HepG2 (cell line): ENCODE measurements around the gene DPF1. TPM values are rescaled to one million over a fixed set of nuclear protein-coding genes. Genes with fewer than 3 reads are reported as not detected.

ENCODE experiments used
- ATAC-seq: fragments of 200-7000 bp; cut with Tn5 transposase; 3 replicates; pipeline ENCODE4 v1.9.1; 2020; ENCODE audit warnings: mild to moderate bottlenecking, moderate library complexity
- BruUV-seq: library from RNA; stranded (reverse); fragments of 400-500 nt; replicated peaks from 2 replicates; lab custom pipeline; 2021; lab: Mats Ljungman, UMichigan
- CTCF ChIA-PET: fragments of 300-600 bp; formaldehyde crosslinking; extraction: SDS; loops from one replicate; lab custom pipeline; 2021; ENCODE audit warnings: low total read pairs, inconsistent platforms, low intra/inter-chr PET ratio; lab: Yijun Ruan, JAX
- POLR2A ChIA-PET: fragments of 350-600 bp; sonication (Branson Sonifier 250); formaldehyde crosslinking; loops from one replicate; lab custom pipeline; 2020; ENCODE audit warnings: antibody characterized with exemption, inconsistent platforms; lab: Yijun Ruan, JAX
- DNase-seq: peaks from one replicate; pipeline ENCODE4 v3.0.0-alpha.2; 2015; ENCODE audit warnings: low spot score
- FAIRE-seq: peaks from 3 replicates; lab custom pipeline; 2011; peaks lifted over from hg19 to GRCh38; lab: Jason Lieb, UNC
- H2AFZ ChIP-seq: one replicate; pipeline ENCODE4 v1.6.1; 2011; ENCODE audit warnings: low read length, inconsistent platforms
- H3K27ac ChIP-seq: fragments of 300-600 bp; 3 replicates; pipeline ENCODE4 v1.8.0; 2011; ENCODE audit warnings: mixed run types, mild to moderate bottlenecking, mixed read lengths, low read length, inconsistent platforms; ENCODE audit not compliant: insufficient read depth; ENCODE audit errors: extremely low read length
- H3K27me3 ChIP-seq, 2 experiments: fragments of 200-600 bp in 1 of 2; 2 replicates in 1 of 2; 3 replicates in 1 of 2; pipeline versions ENCODE4 v1.6.0 to v1.8.0; 2011; ENCODE audit warnings: low read length in 2 of 2, mild to moderate bottlenecking in 2 of 2, moderate library complexity in 2 of 2, inconsistent platforms in 1 of 2; ENCODE audit not compliant: insufficient read depth in 2 of 2, control insufficient read depth in 1 of 2
- H3K36me3 ChIP-seq, 2 experiments: fragments of 200-600 bp in 1 of 2; replicated peaks in 1 of 2; 2 replicates in 1 of 2; 3 replicates in 1 of 2; pipeline versions ENCODE4 v1.5.1 to v1.8.0; 2011; ENCODE audit warnings: low read length in 2 of 2, inconsistent platforms in 1 of 2; ENCODE audit not compliant: insufficient read depth in 2 of 2, control insufficient read depth in 1 of 2
- H3K4me1 ChIP-seq: 2 replicates; pipeline ENCODE4 v1.5.1; 2012; ENCODE audit warnings: low read length, inconsistent platforms; ENCODE audit not compliant: insufficient read depth
- H3K4me2 ChIP-seq: 2 replicates; pipeline ENCODE4 v1.6.0; 2011; ENCODE audit warnings: low read depth, low read length, inconsistent platforms
- H3K4me3 ChIP-seq, 3 experiments: fragments of 200-600 bp in 1 of 3; sonication (generic), shearing (Covaris generic) in 1 of 3; replicated peaks in 1 of 3; 2 replicates each; pipeline ENCODE4 v1.5.1; 2011 to 2016; ENCODE audit warnings: low read length in 3 of 3, inconsistent platforms in 2 of 3, low read depth in 2 of 3, mild to moderate bottlenecking in 2 of 3, control low read depth in 1 of 3, mixed read lengths in 1 of 3; ENCODE audit not compliant: insufficient read depth in 1 of 3
- H3K79me2 ChIP-seq: one replicate; pipeline ENCODE4 v1.6.1; 2011; ENCODE audit warnings: low read length, inconsistent platforms; ENCODE audit not compliant: insufficient read depth
- H3K9ac ChIP-seq: 2 replicates; pipeline ENCODE4 v1.6.0; 2011; ENCODE audit warnings: mild to moderate bottlenecking, low read depth, low read length, inconsistent platforms; ENCODE audit not compliant: insufficient read depth
- H3K9me3 ChIP-seq: 2 replicates; pipeline ENCODE4 v1.5.1; 2012; ENCODE audit warnings: mild to moderate bottlenecking, low read length
- H4K20me1 ChIP-seq: 2 replicates; pipeline ENCODE4 v1.6.0; 2011; ENCODE audit warnings: inconsistent platforms, mild to moderate bottlenecking, low read length, moderate library complexity; ENCODE audit not compliant: insufficient read depth
- FOSL2 ChIP-seq: sonication (generic); formaldehyde crosslinking; IDR thresholded peaks from 2 replicates; pipeline ENCODE4 v1.4.0; 2020; ENCODE audit warnings: missing genetic modification reagents
- FOXP1 ChIP-seq, 2 experiments: fragments of 450-650 bp in 1 of 2; IDR thresholded peaks; 2 replicates each; pipeline ENCODE4 v1.6.1; 2017 to 2018; ENCODE audit warnings: antibody characterized with exemption in 1 of 2
- HNF4A ChIP-seq: sonication (generic); formaldehyde crosslinking; IDR thresholded peaks from 2 replicates; pipeline ENCODE4 v1.4.0; 2020; ENCODE audit warnings: missing genetic modification reagents
- HNRNPL ChIP-seq: fragments of 200-400 bp; formaldehyde crosslinking; IDR thresholded peaks from 2 replicates; pipeline ENCODE4 v1.6.1; 2017; ENCODE audit warnings: mild to moderate bottlenecking, low read depth, low read length
- NR1H2 ChIP-seq: sonication (generic); formaldehyde crosslinking; IDR thresholded peaks from 2 replicates; pipeline ENCODE4 v1.8.1; 2022; ENCODE audit warnings: low read depth, missing genetic modification reagents, borderline replicate concordance
- NR2F2 ChIP-seq: IDR thresholded peaks from 2 replicates; pipeline ENCODE4 v1.6.1; 2012; ENCODE audit warnings: low read depth, inconsistent platforms, borderline replicate concordance
- PCBP2 ChIP-seq: fragments of 200-400 bp; formaldehyde crosslinking; optimal IDR thresholded peaks from 2 replicates; pipeline ENCODE3; 2018; ENCODE audit warnings: low read length, low read depth; ENCODE audit not compliant: poor library complexity, severe bottlenecking
- TBX3 ChIP-seq: fragments of 450-650 bp; IDR thresholded peaks from 2 replicates; pipeline ENCODE4 v1.6.1; 2017; ENCODE audit warnings: antibody characterized with exemption, mild to moderate bottlenecking, inconsistent platforms, borderline replicate concordance
- ZFX ChIP-seq: sonication (generic); formaldehyde crosslinking; IDR thresholded peaks from 2 replicates; pipeline ENCODE4 v1.4.0; 2020; ENCODE audit warnings: mild to moderate bottlenecking, low read depth, missing genetic modification reagents, moderate library complexity
- WGBS: methylation state at CpG from one replicate; pipeline ENCODE4 v1.1.6; 2017; ENCODE audit warnings: low lambda C conversion rate; 5-methylcytosine and 5-hydroxymethylcytosine counted together
- in situ Hi-C: cut with HindIII; loops from 2 replicates; pipeline ENCODE4 v1.10.0; 2017; ENCODE audit warnings: low pct_unique_long_range_greater_than_20kb; ENCODE audit not compliant: extremely low pct_ligation_motif_present
- intact Hi-C: fragments of 100-400 bp; cut with micrococcal nuclease; formaldehyde crosslinking; loops from one replicate; pipeline ENCODE4 v1.10.0; 2022; ENCODE audit not compliant: unreplicated experiment
- polyA plus RNA-seq, 8 experiments: library from polyadenylated mRNA; depleted of rRNA in 3 of 8; stranded (reverse) in 7 of 8; unstranded in 1 of 8; fragments of >200 nt; fragmentation: Illumina TruSeq in 4 of 8; extraction: Trizol in 4 of 8; gene quantifications; 2 replicates each; pipeline versions ENCODE4 v1.2.1 to v1.2.3, GENCODE V29; 2011 to 2016; ENCODE audit warnings: low read depth in 4 of 8, missing spikeins in 1 of 8, mixed read lengths in 1 of 8; ENCODE audit not compliant: insufficient read depth in 1 of 8
- total RNA-seq, 5 experiments: library from RNA; depleted of rRNA; stranded (reverse); fragments of >200 nt; fragmentation: Illumina TruSeq; extraction: Trizol; gene quantifications; 2 replicates each; pipeline ENCODE4 v1.2.3, GENCODE V29; 2016; ENCODE audit warnings: low read depth in 1 of 5
- TF ChIP-seq, protein P1 (sequence below): sonication (generic); formaldehyde crosslinking; IDR thresholded peaks from 2 replicates; pipeline ENCODE4 v1.9.0; 2022; ENCODE audit warnings: low read depth, missing genetic modification reagents
- TF ChIP-seq, protein P2 (sequence below): sonication (generic); formaldehyde crosslinking; conservative IDR thresholded peaks from 2 replicates; pipeline ENCODE4 v1.4.0; 2020; ENCODE audit warnings: mild to moderate bottlenecking, missing genetic modification reagents, moderate library complexity
- TF ChIP-seq, protein P3 (sequence below): sonication (generic); formaldehyde crosslinking; IDR thresholded peaks from 2 replicates; pipeline ENCODE4 v1.4.0; 2020; ENCODE audit warnings: missing genetic modification reagents
- TF ChIP-seq, protein P4 (sequence below): sonication (generic); formaldehyde crosslinking; IDR thresholded peaks from 2 replicates; pipeline ENCODE4 v1.4.0; 2020; ENCODE audit warnings: missing genetic modification reagents

DPF1 gene
- total and polyA plus RNA-seq, 2 of the 13 experiments (the other 11 are each of a cell fraction or from before 2014, with no cell fraction given), result 1.0 to 3.2 TPM

DNA sequence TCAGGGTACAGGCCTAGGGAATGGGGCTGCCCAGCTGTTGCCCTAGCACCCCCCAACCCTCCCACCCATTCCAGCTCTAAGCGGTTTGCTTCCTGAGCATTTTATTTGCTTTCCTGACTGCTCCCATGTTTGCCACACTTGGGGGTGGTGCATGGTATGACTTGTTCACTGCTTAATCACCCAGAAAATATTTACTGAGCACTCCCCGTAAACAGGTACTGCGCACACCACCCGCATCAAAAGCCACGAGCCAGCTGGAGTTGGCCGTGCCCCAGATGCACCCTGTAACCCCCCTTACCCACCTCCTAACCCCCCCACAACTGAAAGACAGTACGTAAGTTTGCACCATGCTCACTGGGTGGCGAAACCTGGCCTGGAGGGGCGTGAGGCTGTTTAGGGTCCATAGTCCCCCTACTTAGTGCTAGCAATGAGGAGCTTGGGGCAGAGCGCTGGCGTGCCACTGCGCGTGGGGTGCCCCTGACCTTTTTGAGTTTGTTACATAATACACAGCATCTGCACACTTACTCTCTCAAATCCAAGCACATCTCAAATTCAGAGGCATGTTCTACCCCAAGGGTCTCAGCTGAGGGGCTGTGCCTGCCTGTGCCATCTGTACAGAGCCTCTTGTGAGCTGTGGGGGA is 29.8 kb downstream of the DPF1 start:
- in situ Hi-C loops (no loop called here), intact Hi-C loops (no loop called here)
- BruUV-seq, result no TSS peak
- ChIA-PET POLR2A (no interaction called here), CTCF (no interaction called here)
- Histone ChIP-seq H3K9me3 (no peaks in the 10 kb centered on the region), H3K79me2 (no peaks in the 10 kb centered on the region), H3K9ac (no peak overlapping the region), H3K36me3 (0 out of 5 replicates have a peak, but pooled peaks cover 0 to 2% of the 10 kb centered on the region in 2 experiments), H3K4me3 (no peak overlapping the region), H2AFZ (no peak overlapping the region), H3K27me3 (no peaks in the 10 kb centered on the region), H3K4me1 (peaks cover 13% of the 10 kb centered on the region), H3K4me2 (no peak overlapping the region; the same call in 1 of the 2 replicates), H4K20me1 (no peaks in the 10 kb centered on the region), H3K27ac (no peak overlapping the region)
- no peak for FAIRE-seq
- 40% methylated on average over 7 of the region's 13 CpGs for WGBS
- DNase-seq, result peak; percentile 49
- ATAC-seq, result peak; percentile 44
- no peak for TF ChIP-seq TBX3
- no peak for TF ChIP-seq FOXP1 (IDR thresholded peaks at IDR 0.05)
- TF ChIP-seq FOXP1 (CRISPR knock-in tag; IDR thresholded peaks at IDR 0.05), result peak; percentile 68
- TF ChIP-seq PCBP2, result no peak
- TF ChIP-seq, protein P1, sequence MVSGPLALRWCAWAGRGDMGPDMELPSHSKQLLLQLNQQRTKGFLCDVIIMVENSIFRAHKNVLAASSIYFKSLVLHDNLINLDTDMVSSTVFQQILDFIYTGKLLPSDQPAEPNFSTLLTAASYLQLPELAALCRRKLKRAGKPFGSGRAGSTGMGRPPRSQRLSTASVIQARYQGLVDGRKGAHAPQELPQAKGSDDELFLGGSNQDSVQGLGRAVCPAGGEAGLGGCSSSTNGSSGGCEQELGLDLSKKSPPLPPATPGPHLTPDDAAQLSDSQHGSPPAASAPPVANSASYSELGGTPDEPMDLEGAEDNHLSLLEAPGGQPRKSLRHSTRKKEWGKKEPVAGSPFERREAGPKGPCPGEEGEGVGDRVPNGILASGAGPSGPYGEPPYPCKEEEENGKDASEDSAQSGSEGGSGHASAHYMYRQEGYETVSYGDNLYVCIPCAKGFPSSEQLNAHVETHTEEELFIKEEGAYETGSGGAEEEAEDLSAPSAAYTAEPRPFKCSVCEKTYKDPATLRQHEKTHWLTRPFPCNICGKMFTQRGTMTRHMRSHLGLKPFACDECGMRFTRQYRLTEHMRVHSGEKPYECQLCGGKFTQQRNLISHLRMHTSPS (CRISPR knock-in tag), result peak; percentile 43; the same call in 1 of the 2 replicates
- TF ChIP-seq, protein P2, sequence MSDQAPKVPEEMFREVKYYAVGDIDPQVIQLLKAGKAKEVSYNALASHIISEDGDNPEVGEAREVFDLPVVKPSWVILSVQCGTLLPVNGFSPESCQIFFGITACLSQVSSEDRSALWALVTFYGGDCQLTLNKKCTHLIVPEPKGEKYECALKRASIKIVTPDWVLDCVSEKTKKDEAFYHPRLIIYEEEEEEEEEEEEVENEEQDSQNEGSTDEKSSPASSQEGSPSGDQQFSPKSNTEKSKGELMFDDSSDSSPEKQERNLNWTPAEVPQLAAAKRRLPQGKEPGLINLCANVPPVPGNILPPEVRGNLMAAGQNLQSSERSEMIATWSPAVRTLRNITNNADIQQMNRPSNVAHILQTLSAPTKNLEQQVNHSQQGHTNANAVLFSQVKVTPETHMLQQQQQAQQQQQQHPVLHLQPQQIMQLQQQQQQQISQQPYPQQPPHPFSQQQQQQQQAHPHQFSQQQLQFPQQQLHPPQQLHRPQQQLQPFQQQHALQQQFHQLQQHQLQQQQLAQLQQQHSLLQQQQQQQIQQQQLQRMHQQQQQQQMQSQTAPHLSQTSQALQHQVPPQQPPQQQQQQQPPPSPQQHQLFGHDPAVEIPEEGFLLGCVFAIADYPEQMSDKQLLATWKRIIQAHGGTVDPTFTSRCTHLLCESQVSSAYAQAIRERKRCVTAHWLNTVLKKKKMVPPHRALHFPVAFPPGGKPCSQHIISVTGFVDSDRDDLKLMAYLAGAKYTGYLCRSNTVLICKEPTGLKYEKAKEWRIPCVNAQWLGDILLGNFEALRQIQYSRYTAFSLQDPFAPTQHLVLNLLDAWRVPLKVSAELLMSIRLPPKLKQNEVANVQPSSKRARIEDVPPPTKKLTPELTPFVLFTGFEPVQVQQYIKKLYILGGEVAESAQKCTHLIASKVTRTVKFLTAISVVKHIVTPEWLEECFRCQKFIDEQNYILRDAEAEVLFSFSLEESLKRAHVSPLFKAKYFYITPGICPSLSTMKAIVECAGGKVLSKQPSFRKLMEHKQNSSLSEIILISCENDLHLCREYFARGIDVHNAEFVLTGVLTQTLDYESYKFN (CRISPR knock-in tag), result 0 out of 2 replicates have a peak, but pooled peaks have one; percentile 13
- TF ChIP-seq HNRNPL, result 0 out of 2 replicates have a peak, but pooled peaks have one; percentile 55
- TF ChIP-seq HNF4A (CRISPR knock-in tag), result peak; percentile 49
- TF ChIP-seq NR2F2, result peak; percentile 33; the same call in 1 of the 2 replicates
- TF ChIP-seq FOSL2 (CRISPR knock-in tag), result 0 out of 2 replicates have a peak, but pooled peaks have one; percentile 10
- TF ChIP-seq, protein P3, sequence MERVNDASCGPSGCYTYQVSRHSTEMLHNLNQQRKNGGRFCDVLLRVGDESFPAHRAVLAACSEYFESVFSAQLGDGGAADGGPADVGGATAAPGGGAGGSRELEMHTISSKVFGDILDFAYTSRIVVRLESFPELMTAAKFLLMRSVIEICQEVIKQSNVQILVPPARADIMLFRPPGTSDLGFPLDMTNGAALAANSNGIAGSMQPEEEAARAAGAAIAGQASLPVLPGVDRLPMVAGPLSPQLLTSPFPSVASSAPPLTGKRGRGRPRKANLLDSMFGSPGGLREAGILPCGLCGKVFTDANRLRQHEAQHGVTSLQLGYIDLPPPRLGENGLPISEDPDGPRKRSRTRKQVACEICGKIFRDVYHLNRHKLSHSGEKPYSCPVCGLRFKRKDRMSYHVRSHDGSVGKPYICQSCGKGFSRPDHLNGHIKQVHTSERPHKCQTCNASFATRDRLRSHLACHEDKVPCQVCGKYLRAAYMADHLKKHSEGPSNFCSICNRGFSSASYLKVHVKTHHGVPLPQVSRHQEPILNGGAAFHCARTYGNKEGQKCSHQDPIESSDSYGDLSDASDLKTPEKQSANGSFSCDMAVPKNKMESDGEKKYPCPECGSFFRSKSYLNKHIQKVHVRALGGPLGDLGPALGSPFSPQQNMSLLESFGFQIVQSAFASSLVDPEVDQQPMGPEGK (CRISPR knock-in tag), result peak; percentile 58
- no peak for TF ChIP-seq ZFX (CRISPR knock-in tag)
- TF ChIP-seq, protein P4, sequence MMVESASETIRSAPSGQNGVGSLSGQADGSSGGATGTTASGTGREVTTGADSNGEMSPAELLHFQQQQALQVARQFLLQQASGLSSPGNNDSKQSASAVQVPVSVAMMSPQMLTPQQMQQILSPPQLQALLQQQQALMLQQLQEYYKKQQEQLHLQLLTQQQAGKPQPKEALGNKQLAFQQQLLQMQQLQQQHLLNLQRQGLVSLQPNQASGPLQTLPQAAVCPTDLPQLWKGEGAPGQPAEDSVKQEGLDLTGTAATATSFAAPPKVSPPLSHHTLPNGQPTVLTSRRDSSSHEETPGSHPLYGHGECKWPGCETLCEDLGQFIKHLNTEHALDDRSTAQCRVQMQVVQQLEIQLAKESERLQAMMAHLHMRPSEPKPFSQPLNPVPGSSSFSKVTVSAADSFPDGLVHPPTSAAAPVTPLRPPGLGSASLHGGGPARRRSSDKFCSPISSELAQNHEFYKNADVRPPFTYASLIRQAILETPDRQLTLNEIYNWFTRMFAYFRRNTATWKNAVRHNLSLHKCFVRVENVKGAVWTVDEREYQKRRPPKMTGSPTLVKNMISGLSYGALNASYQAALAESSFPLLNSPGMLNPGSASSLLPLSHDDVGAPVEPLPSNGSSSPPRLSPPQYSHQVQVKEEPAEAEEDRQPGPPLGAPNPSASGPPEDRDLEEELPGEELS, result peak; percentile 49; the same call in 1 of the 2 replicates
- TF ChIP-seq NR1H2, result no peak
